Liver (tissue), 9 donors: ENCODE data around the gene ALDH1B1. TPM values are rescaled to one million over a fixed set of nuclear protein-coding genes. Genes with fewer than 3 reads are reported as not detected.

ENCODE experiments used
- DNase-seq: peaks from one replicate; pipeline ENCODE4 v3.0.0-alpha.2; 2017; ENCODE audit warnings: low spot score
- H3K27ac ChIP-seq, 2 donors: one replicate each; pipeline ENCODE4 v1.7.0; 2013; ENCODE audit warnings: inconsistent platforms in 2 of 2, low read length in 2 of 2, control low read depth in 1 of 2, low read depth in 1 of 2, mild to moderate bottlenecking in 1 of 2
- H3K27me3 ChIP-seq, 4 donors: one replicate each; pipeline versions ENCODE4 v1.6.1 to v1.7.0; 2013; ENCODE audit warnings: low read length in 3 of 4, inconsistent platforms in 1 of 4, mild to moderate bottlenecking in 1 of 4, moderate library complexity in 1 of 4; ENCODE audit not compliant: control insufficient read depth in 4 of 4, insufficient read depth in 4 of 4
- H3K36me3 ChIP-seq, 4 donors: one replicate each; pipeline versions ENCODE4 v1.6.1 to v1.7.0; 2013; ENCODE audit warnings: low read length in 3 of 4, mild to moderate bottlenecking in 3 of 4, low read depth in 1 of 4, moderate library complexity in 1 of 4; ENCODE audit not compliant: control insufficient read depth in 4 of 4, insufficient read depth in 3 of 4
- H3K4me1 ChIP-seq, 4 donors: one replicate each; pipeline versions ENCODE4 v1.6.1 to v1.7.0; 2013; ENCODE audit warnings: low read length in 3 of 4, mild to moderate bottlenecking in 3 of 4, moderate library complexity in 1 of 4; ENCODE audit not compliant: control insufficient read depth in 4 of 4, insufficient read depth in 4 of 4
- H3K4me3 ChIP-seq, 3 donors: one replicate each; pipeline versions ENCODE4 v1.6.1 to v1.7.0; 2013; ENCODE audit warnings: low read length in 3 of 3, control low read depth in 1 of 3, low read depth in 1 of 3, mild to moderate bottlenecking in 1 of 3
- H3K9ac ChIP-seq, 2 donors: one replicate each; pipeline ENCODE4 v1.7.0; 2013; ENCODE audit warnings: low read length in 2 of 2, mild to moderate bottlenecking in 2 of 2, moderate library complexity in 2 of 2, control low read depth in 1 of 2, low read depth in 1 of 2
- H3K9me3 ChIP-seq, 4 donors: one replicate each; pipeline versions ENCODE4 v1.6.1 to v1.7.0; 2013; ENCODE audit warnings: low read length in 3 of 4; ENCODE audit not compliant: control insufficient read depth in 4 of 4
- EGR1 ChIP-seq, 2 donors: IDR thresholded peaks; 2 replicates each; pipeline ENCODE4 v1.6.1; 2016 to 2018; ENCODE audit warnings: antibody characterized with exemption in 2 of 2, low read depth in 2 of 2
- FOXA1 ChIP-seq: IDR thresholded peaks from 2 replicates; pipeline ENCODE4 v1.6.1; 2016; ENCODE audit warnings: antibody characterized with exemption
- FOXA2 ChIP-seq: IDR thresholded peaks from 2 replicates; pipeline ENCODE4 v1.6.1; 2016; ENCODE audit warnings: antibody characterized with exemption
- GABPA ChIP-seq, 2 donors: IDR thresholded peaks in 1 of 2; conservative IDR thresholded peaks in 1 of 2; 2 replicates each; pipeline ENCODE4 v1.6.1; 2016; ENCODE audit warnings: antibody characterized with exemption in 2 of 2, mild to moderate bottlenecking in 1 of 2, moderate library complexity in 1 of 2
- HNF4A ChIP-seq, 2 donors: conservative IDR thresholded peaks; 2 replicates each; pipeline ENCODE4 v1.6.1; 2016; ENCODE audit warnings: antibody characterized with exemption in 2 of 2, mild to moderate bottlenecking in 2 of 2
- HNF4G ChIP-seq: IDR thresholded peaks from 2 replicates; pipeline ENCODE4 v1.6.1; 2016; ENCODE audit warnings: antibody characterized with exemption
- JUND ChIP-seq, 2 donors: IDR thresholded peaks; 2 replicates each; pipeline ENCODE4 v1.6.1; 2016; ENCODE audit warnings: antibody characterized with exemption in 2 of 2
- NR2F2 ChIP-seq: IDR thresholded peaks from 2 replicates; pipeline ENCODE4 v1.6.1; 2016; ENCODE audit warnings: antibody characterized with exemption
- RAD21 ChIP-seq, 2 donors: IDR thresholded peaks; 2 replicates each; pipeline ENCODE4 v1.6.1; 2016; ENCODE audit warnings: antibody characterized with exemption in 2 of 2, mild to moderate bottlenecking in 2 of 2
- RXRA ChIP-seq, 2 donors: IDR thresholded peaks; 2 replicates each; pipeline ENCODE4 v1.6.1; 2017 to 2018; ENCODE audit warnings: antibody characterized with exemption in 2 of 2, mild to moderate bottlenecking in 1 of 2
- SP1 ChIP-seq: IDR thresholded peaks from 2 replicates; pipeline ENCODE4 v1.6.1; 2018; ENCODE audit warnings: antibody characterized with exemption, mild to moderate bottlenecking
- TAF1 ChIP-seq: conservative IDR thresholded peaks from 2 replicates; pipeline ENCODE4 v1.6.1; 2016; ENCODE audit warnings: antibody characterized with exemption, mild to moderate bottlenecking
- YY1 ChIP-seq: IDR thresholded peaks from 2 replicates; pipeline ENCODE4 v1.6.1; 2016; ENCODE audit warnings: antibody characterized with exemption, mild to moderate bottlenecking
- WGBS: extraction: QIAGEN DNeasy Blood & Tissue Kit; methylation state at CpG from one replicate; pipeline ENCODE4 v1.1.7; 2013; 5-methylcytosine and 5-hydroxymethylcytosine counted together
- polyA plus RNA-seq, 2 donors: library from polyadenylated mRNA; stranded (reverse) in 1 of 2; unstranded in 1 of 2; fragments of 200-250 nt in 1 of 2; fragments of >200 nt in 1 of 2; fragmentation: Nextera tagmentation in 1 of 2; extraction: Ambion mirVana in 1 of 2; gene quantifications; one replicate each; pipeline versions ENCODE4 v1.2.1 to v1.2.3, GENCODE V29; 2013 to 2015
- total RNA-seq, 2 donors: library from RNA; depleted of rRNA; stranded (reverse); fragments of >200 nt; gene quantifications; one replicate each; pipeline ENCODE4 v1.2.3, GENCODE V29; 2014
- TF ChIP-seq, protein P1 (sequence below): IDR thresholded peaks from 2 replicates; pipeline ENCODE4 v1.6.1; 2016; ENCODE audit warnings: antibody characterized with exemption
- TF ChIP-seq, protein P2 (sequence below): IDR thresholded peaks from 2 replicates; pipeline ENCODE4 v1.6.1; 2016; ENCODE audit warnings: antibody characterized with exemption, mild to moderate bottlenecking
- TF ChIP-seq, protein P3 (sequence below): IDR thresholded peaks from 2 replicates; pipeline ENCODE4 v1.6.1; 2016; ENCODE audit warnings: antibody characterized with exemption
- TF ChIP-seq, protein P4 (sequence below): IDR thresholded peaks from 2 replicates; pipeline ENCODE4 v1.6.1; 2016; ENCODE audit warnings: antibody characterized with exemption
- TF ChIP-seq, protein P5 (sequence below): fragments of 150-350 bp; IDR thresholded peaks from 2 replicates; pipeline ENCODE4 v1.5.1; 2017; ENCODE audit warnings: improper control_type of control experiment, low read depth, low read length; ENCODE audit not compliant: missing input control
- donor health status: healthy.
- donor health status: healthy.
- donor health status: healthy.
- donor health status: healthy.
- donor health status: healthy.

ALDH1B1 gene
- total and polyA plus RNA-seq, 4 donors: 18.9 to 73.9 (median 52.6) TPM

DNA sequence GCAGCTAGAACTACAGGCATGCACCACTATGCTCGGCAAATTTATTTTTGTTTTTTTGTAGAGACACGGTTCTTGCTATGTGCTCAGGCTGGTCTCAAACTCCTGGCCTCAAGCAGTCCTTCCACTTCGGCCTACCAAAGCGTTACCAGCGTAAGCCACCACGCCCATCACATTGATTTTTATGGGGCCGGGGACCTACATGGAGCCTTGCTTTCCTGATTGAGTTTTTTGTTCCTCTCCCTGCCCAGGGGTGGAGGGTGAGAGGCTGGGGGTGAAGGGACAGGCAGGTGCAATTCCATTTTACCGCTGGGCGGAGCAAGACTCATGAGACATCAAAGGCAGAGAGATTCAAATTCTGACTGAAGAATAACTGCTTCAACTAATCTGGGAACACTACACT lies 1.9 kb downstream of the ALDH1B1 start:
- Histone ChIP-seq H3K4me3 (no peak overlapping the region), H3K36me3 (peaks cover 3 to 21% (median 14%) of the 10 kb centered on the region in 4 donors), H3K9me3 (no peaks in the 10 kb centered on the region), H3K4me1 (peaks cover 2 to 52% (median 42%) of the 10 kb centered on the region in 4 donors), H3K27me3 (no peaks in the 10 kb centered on the region), H3K27ac (no peak overlapping the region), H3K9ac (no peak overlapping the region)
- 68% methylated on average over 9 of the region's 9 CpGs for WGBS
- no peak for DNase-seq
- TF ChIP-seq FOXA1 (no peak), SP1 (no peak), EGR1 (IDR thresholded peaks at IDR 0.05; ENCODE audit: low read depth in 2 of 2) (no peak), JUND (IDR thresholded peaks at IDR 0.05) (no peak), FOXA2 (no peak), HNF4G (no peak), RXRA (IDR thresholded peaks at IDR 0.05) (no peak), GABPA (IDR thresholded peaks at IDR 0.05 in 1 of 2, conservative IDR thresholded peaks at IDR 0.05 in 1 of 2) (no peak), TAF1 (no peak), HNF4A (conservative IDR thresholded peaks at IDR 0.05) (no peak), NR2F2 (no peak), YY1 (no peak), RAD21 (IDR thresholded peaks at IDR 0.05) (no peak)
- TF ChIP-seq, protein P1, sequence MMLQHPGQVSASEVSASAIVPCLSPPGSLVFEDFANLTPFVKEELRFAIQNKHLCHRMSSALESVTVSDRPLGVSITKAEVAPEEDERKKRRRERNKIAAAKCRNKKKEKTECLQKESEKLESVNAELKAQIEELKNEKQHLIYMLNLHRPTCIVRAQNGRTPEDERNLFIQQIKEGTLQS: no peak
- TF ChIP-seq, protein P2, sequence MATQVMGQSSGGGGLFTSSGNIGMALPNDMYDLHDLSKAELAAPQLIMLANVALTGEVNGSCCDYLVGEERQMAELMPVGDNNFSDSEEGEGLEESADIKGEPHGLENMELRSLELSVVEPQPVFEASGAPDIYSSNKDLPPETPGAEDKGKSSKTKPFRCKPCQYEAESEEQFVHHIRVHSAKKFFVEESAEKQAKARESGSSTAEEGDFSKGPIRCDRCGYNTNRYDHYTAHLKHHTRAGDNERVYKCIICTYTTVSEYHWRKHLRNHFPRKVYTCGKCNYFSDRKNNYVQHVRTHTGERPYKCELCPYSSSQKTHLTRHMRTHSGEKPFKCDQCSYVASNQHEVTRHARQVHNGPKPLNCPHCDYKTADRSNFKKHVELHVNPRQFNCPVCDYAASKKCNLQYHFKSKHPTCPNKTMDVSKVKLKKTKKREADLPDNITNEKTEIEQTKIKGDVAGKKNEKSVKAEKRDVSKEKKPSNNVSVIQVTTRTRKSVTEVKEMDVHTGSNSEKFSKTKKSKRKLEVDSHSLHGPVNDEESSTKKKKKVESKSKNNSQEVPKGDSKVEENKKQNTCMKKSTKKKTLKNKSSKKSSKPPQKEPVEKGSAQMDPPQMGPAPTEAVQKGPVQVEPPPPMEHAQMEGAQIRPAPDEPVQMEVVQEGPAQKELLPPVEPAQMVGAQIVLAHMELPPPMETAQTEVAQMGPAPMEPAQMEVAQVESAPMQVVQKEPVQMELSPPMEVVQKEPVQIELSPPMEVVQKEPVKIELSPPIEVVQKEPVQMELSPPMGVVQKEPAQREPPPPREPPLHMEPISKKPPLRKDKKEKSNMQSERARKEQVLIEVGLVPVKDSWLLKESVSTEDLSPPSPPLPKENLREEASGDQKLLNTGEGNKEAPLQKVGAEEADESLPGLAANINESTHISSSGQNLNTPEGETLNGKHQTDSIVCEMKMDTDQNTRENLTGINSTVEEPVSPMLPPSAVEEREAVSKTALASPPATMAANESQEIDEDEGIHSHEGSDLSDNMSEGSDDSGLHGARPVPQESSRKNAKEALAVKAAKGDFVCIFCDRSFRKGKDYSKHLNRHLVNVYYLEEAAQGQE: no peak
- TF ChIP-seq, protein P3, sequence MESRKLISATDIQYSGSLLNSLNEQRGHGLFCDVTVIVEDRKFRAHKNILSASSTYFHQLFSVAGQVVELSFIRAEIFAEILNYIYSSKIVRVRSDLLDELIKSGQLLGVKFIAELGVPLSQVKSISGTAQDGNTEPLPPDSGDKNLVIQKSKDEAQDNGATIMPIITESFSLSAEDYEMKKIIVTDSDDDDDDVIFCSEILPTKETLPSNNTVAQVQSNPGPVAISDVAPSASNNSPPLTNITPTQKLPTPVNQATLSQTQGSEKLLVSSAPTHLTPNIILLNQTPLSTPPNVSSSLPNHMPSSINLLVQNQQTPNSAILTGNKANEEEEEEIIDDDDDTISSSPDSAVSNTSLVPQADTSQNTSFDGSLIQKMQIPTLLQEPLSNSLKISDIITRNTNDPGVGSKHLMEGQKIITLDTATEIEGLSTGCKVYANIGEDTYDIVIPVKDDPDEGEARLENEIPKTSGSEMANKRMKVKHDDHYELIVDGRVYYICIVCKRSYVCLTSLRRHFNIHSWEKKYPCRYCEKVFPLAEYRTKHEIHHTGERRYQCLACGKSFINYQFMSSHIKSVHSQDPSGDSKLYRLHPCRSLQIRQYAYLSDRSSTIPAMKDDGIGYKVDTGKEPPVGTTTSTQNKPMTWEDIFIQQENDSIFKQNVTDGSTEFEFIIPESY: no peak
- TF ChIP-seq, protein P4, sequence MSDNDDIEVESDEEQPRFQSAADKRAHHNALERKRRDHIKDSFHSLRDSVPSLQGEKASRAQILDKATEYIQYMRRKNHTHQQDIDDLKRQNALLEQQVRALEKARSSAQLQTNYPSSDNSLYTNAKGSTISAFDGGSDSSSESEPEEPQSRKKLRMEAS: no peak
- TF ChIP-seq, protein P5, sequence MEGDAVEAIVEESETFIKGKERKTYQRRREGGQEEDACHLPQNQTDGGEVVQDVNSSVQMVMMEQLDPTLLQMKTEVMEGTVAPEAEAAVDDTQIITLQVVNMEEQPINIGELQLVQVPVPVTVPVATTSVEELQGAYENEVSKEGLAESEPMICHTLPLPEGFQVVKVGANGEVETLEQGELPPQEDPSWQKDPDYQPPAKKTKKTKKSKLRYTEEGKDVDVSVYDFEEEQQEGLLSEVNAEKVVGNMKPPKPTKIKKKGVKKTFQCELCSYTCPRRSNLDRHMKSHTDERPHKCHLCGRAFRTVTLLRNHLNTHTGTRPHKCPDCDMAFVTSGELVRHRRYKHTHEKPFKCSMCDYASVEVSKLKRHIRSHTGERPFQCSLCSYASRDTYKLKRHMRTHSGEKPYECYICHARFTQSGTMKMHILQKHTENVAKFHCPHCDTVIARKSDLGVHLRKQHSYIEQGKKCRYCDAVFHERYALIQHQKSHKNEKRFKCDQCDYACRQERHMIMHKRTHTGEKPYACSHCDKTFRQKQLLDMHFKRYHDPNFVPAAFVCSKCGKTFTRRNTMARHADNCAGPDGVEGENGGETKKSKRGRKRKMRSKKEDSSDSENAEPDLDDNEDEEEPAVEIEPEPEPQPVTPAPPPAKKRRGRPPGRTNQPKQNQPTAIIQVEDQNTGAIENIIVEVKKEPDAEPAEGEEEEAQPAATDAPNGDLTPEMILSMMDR: no peak
